SK-N-SH (cell line): ENCODE results near the gene AVPR2. TPM values are rescaled to one million over a fixed set of nuclear protein-coding genes. Genes with fewer than 3 reads are reported as not detected.

Experiments used
- CTCF ChIA-PET: fragments of 300-600, 350-600 bp; formaldehyde crosslinking; extraction: SDS; loops from one replicate; lab custom pipeline; 2021; lab: Yijun Ruan, JAX
- POLR2A ChIA-PET: fragments of 350-600 bp; sonication (Branson Sonifier 250); formaldehyde crosslinking; extraction: SDS; loops from one replicate; lab custom pipeline; 2020; ENCODE audit warnings: antibody characterized with exemption, inconsistent platforms; lab: Yijun Ruan, JAX
- DNase-seq: peaks from one replicate; pipeline ENCODE4 v3.0.0; 2012
- H2AFZ ChIP-seq: fragments of 200-600 bp; sonication (generic); 2 replicates; pipeline ENCODE4 v1.8.1; 2016; ENCODE audit warnings: antibody characterized with exemption, mild to moderate bottlenecking, low read depth
- H3F3A ChIP-seq: fragments of 200-600 bp; sonication (generic); replicated peaks from 2 replicates; pipeline ENCODE3; 2016; ENCODE audit warnings: antibody characterized with exemption, mild to moderate bottlenecking; ENCODE audit not compliant: insufficient read depth
- H3K27ac ChIP-seq, 2 experiments: fragments of 200-500 bp in 1 of 2; fragments of 200-600 bp in 1 of 2; sonication (Bioruptor generic) in 1 of 2; sonication (generic), shearing (Covaris generic) in 1 of 2; 2 replicates each; pipeline versions ENCODE4 v1.5.1 to v1.6.1; 2014 to 2016; ENCODE audit warnings: low read depth in 2 of 2, inconsistent platforms in 1 of 2, low read length in 1 of 2, mild to moderate bottlenecking in 1 of 2, mixed read lengths in 1 of 2
- H3K27me3 ChIP-seq: fragments of 200-600 bp; sonication (generic), shearing (Covaris generic); 2 replicates; pipeline ENCODE4 v1.6.1; 2016; ENCODE audit warnings: mixed run types; ENCODE audit not compliant: insufficient read depth
- H3K36me3 ChIP-seq, 2 experiments: fragments of 200-500 bp in 1 of 2; fragments of 200-600 bp in 1 of 2; sonication (Bioruptor generic) in 1 of 2; sonication (generic) in 1 of 2; replicated peaks in 1 of 2; 2 replicates each; pipeline versions ENCODE3 to v1.5.1; 2014 to 2016; ENCODE audit warnings: low read length in 1 of 2, mild to moderate bottlenecking in 1 of 2; ENCODE audit not compliant: insufficient read depth in 2 of 2, control insufficient read depth in 1 of 2
- H3K4me1 ChIP-seq, 2 experiments: fragments of 200-500 bp in 1 of 2; fragments of 200-600 bp in 1 of 2; sonication (Bioruptor generic) in 1 of 2; sonication (generic), shearing (Covaris generic) in 1 of 2; 2 replicates each; pipeline versions ENCODE4 v1.5.1 to v1.6.1; 2014 to 2016; ENCODE audit warnings: low read depth in 1 of 2, low read length in 1 of 2, mixed run types in 1 of 2; ENCODE audit not compliant: insufficient read depth in 2 of 2, control insufficient read depth in 1 of 2
- H3K4me2 ChIP-seq: fragments of 200-600 bp; sonication (generic), shearing (Covaris generic); 2 replicates; pipeline ENCODE4 v1.6.1; 2017; ENCODE audit warnings: mixed run types
- H3K4me3 ChIP-seq, 2 experiments: fragments of 200-500 bp in 1 of 2; fragments of 200-600 bp in 1 of 2; sonication (Bioruptor generic) in 1 of 2; sonication (generic), shearing (Covaris generic) in 1 of 2; 2 replicates each; pipeline versions ENCODE4 v1.5.1 to v1.8.1; 2014 to 2016; ENCODE audit warnings: low read depth in 2 of 2, inconsistent platforms in 1 of 2, low read length in 1 of 2, mild to moderate bottlenecking in 1 of 2, mixed read lengths in 1 of 2, moderate library complexity in 1 of 2
- H3K79me2 ChIP-seq: fragments of 200-600 bp; sonication (generic); 2 replicates; pipeline ENCODE4 v1.8.1; 2017; ENCODE audit warnings: mild to moderate bottlenecking; ENCODE audit not compliant: insufficient read depth
- H3K9ac ChIP-seq: fragments of 200-600 bp; sonication (generic); 2 replicates; pipeline ENCODE4 v1.6.1; 2017; ENCODE audit warnings: mixed run types
- H3K9me2 ChIP-seq: fragments of 200-600 bp; sonication (generic); 2 replicates; pipeline ENCODE4 v1.6.1; 2017; ENCODE audit warnings: mixed run types
- H3K9me3 ChIP-seq: fragments of 200-600 bp; sonication (generic); 2 replicates; pipeline ENCODE4 v1.6.1; 2017; ENCODE audit warnings: mixed run types, mild to moderate bottlenecking, moderate library complexity
- H4K20me1 ChIP-seq: fragments of 200-600 bp; sonication (generic); 2 replicates; pipeline ENCODE4 v1.6.1; 2017; ENCODE audit warnings: mild to moderate bottlenecking, mixed run types; ENCODE audit not compliant: insufficient read depth
- ELF1 ChIP-seq: IDR thresholded peaks from 2 replicates; pipeline ENCODE4 v1.4.0; 2012
- EZH2phosphoT487 ChIP-seq: fragments of 200-600 bp; sonication (generic); IDR thresholded peaks from 2 replicates; pipeline ENCODE4 v1.6.1; 2017; ENCODE audit warnings: low read depth, mixed run types, mild to moderate bottlenecking, antibody characterized with exemption, moderate library complexity, borderline replicate concordance
- FOSL2 ChIP-seq: IDR thresholded peaks from 2 replicates; pipeline ENCODE4 v1.4.0; 2012; ENCODE audit warnings: low read depth, mild to moderate bottlenecking, moderate library complexity, borderline replicate concordance
- FOXJ3 ChIP-seq: sonication (generic); formaldehyde crosslinking; IDR thresholded peaks from 2 replicates; pipeline ENCODE4 v1.5.1; 2020; ENCODE audit warnings: mild to moderate bottlenecking, missing genetic modification reagents
- FOXM1 ChIP-seq: IDR thresholded peaks from 2 replicates; pipeline ENCODE4 v1.4.0; 2012; ENCODE audit warnings: low read depth, mild to moderate bottlenecking
- MEF2A ChIP-seq: IDR thresholded peaks from 2 replicates; pipeline ENCODE4 v1.4.0; 2012; ENCODE audit warnings: low read depth, borderline replicate concordance
- MXI1 ChIP-seq: IDR thresholded peaks from 2 replicates; pipeline ENCODE4 v1.6.1; 2012; ENCODE audit warnings: mild to moderate bottlenecking, low read depth, low read length, improper control_type of control experiment
- RAD21 ChIP-seq: IDR thresholded peaks from 2 replicates; pipeline ENCODE4 v1.6.1; 2012; ENCODE audit warnings: mild to moderate bottlenecking, low read length
- RCOR1 ChIP-seq: fragments of 150-350 bp; IDR thresholded peaks from 2 replicates; pipeline ENCODE4 v1.6.1; 2017; ENCODE audit warnings: antibody characterized with exemption, low read length
- REST ChIP-seq: IDR thresholded peaks from 2 replicates; pipeline ENCODE4 v1.6.1; 2012; ENCODE audit warnings: mild to moderate bottlenecking, low read depth, low read length, moderate library complexity
- RFX5 ChIP-seq: IDR thresholded peaks from 2 replicates; pipeline ENCODE4 v1.6.1; 2012; ENCODE audit warnings: mild to moderate bottlenecking, improper control_type of control experiment, low read length
- RXRA ChIP-seq: IDR thresholded peaks from 2 replicates; pipeline ENCODE4 v1.4.0; 2012; ENCODE audit warnings: low read depth, mild to moderate bottlenecking, borderline replicate concordance
- SIN3A ChIP-seq: IDR thresholded peaks from 2 replicates; pipeline ENCODE4 v1.6.1; 2012; ENCODE audit warnings: low read depth, mild to moderate bottlenecking, low read length, moderate library complexity, borderline replicate concordance
- SMC3 ChIP-seq: IDR thresholded peaks from 2 replicates; pipeline ENCODE4 v1.6.1; 2012; ENCODE audit warnings: low read depth, low read length, improper control_type of control experiment
- TCF12 ChIP-seq: IDR thresholded peaks from 2 replicates; pipeline ENCODE4 v1.4.0; 2012
- TEAD4 ChIP-seq: IDR thresholded peaks from 2 replicates; pipeline ENCODE4 v1.4.0; 2012; ENCODE audit warnings: mild to moderate bottlenecking, borderline replicate concordance; ENCODE audit not compliant: insufficient read depth
- WGBS: methylation state at CpG from one replicate; pipeline ENCODE4 v1.1.6; 2017; ENCODE audit warnings: low lambda C conversion rate; 5-methylcytosine and 5-hydroxymethylcytosine counted together
- polyA plus RNA-seq, 3 experiments: library from polyadenylated mRNA; depleted of rRNA; stranded (reverse); fragments of >200 nt; gene quantifications; 2 replicates each; pipeline ENCODE4 v1.2.3, GENCODE V29; 2012

The AVPR2 gene
- polyA plus RNA-seq, 1 of the 3 experiments (the other 2 are of a cell fraction), result not detected

- TF ChIP-seq REST, result no peak
Measured at GRCh38 chrX:153867139-153867538, 37.3 kb upstream of the AVPR2 start (continued).

GRCh38 chrX:153867671-153868070 is 36.8 kb upstream of the AVPR2 start:
- H4K20me1 ChIP-seq, result no peaks in the 10 kb centered on the region
- H3K9me3 ChIP-seq, result no peaks in the 10 kb centered on the region
- H3F3A ChIP-seq, result no peaks in the 10 kb centered on the region
- H3K36me3 ChIP-seq, result no peaks in the 10 kb centered on the region
- no peak overlapping the region for H2AFZ ChIP-seq
- peaks cover 0 to 14% of the 10 kb centered on the region in 2 experiments; a peak in 1 of 4 replicates for H3K4me1 ChIP-seq
- H3K9ac ChIP-seq, result no peak overlapping the region
- TF ChIP-seq SIN3A, result no peak
- no peak for TF ChIP-seq TEAD4
- TF ChIP-seq FOSL2, result no peak
- no peak for TF ChIP-seq MXI1
- no peak for TF ChIP-seq EZH2phosphoT487
- no peak for TF ChIP-seq RCOR1
- TF ChIP-seq ELF1, result no peak
- TF ChIP-seq TCF12, result no peak
- no peaks in the 10 kb centered on the region for H3K27me3 ChIP-seq
- CTCF ChIA-PET, result no interaction called here
- no peak for DNase-seq
- H3K9me2 ChIP-seq, result no peaks in the 10 kb centered on the region
- H3K4me2 ChIP-seq, result no peak overlapping the region
- no peaks in the 10 kb centered on the region for H3K79me2 ChIP-seq
- H3K4me3 ChIP-seq, result no peak overlapping the region
- no peak overlapping the region for H3K27ac ChIP-seq
- POLR2A ChIA-PET, result interaction anchor here (0.6 kb wide), 1 partner anchor 11 kb away, joined by 3 read pairs; no protein-coding TSS in a partner anchor
- WGBS, result 20% methylated on average over 1 of the region's 13 CpGs

GRCh38 chrX:153868576-153869472 is 35.6 kb upstream of the AVPR2 start:
- no peak for DNase-seq
- Histone ChIP-seq H3K9me3 (no peaks in the 10 kb centered on the region), H3K79me2 (no peaks in the 10 kb centered on the region), H4K20me1 (no peaks in the 10 kb centered on the region), H2AFZ (no peak overlapping the region), H3F3A (no peaks in the 10 kb centered on the region), H3K4me3 (no peak overlapping the region), H3K4me1 (peaks cover 0 to 26% of the 10 kb centered on the region in 2 experiments; a peak in 1 of 4 replicates), H3K27ac (no peak overlapping the region), H3K4me2 (no peak overlapping the region), H3K9me2 (no peaks in the 10 kb centered on the region), H3K36me3 (no peaks in the 10 kb centered on the region), H3K27me3 (no peaks in the 10 kb centered on the region), H3K9ac (no peak overlapping the region)
- CTCF ChIA-PET, result interaction anchor here (1.4 kb wide), 1 partner anchor 39 kb away, joined by 3 read pairs; no protein-coding TSS in a partner anchor
- POLR2A ChIA-PET, result no interaction called here
- WGBS, result 63% methylated on average over 20 of the region's 26 CpGs
- TF ChIP-seq FOXM1 (no peak), FOXJ3 (CRISPR knock-in tag) (no peak), RAD21 (no peak), SMC3 (no peak), RFX5 (no peak), TCF12 (no peak), MEF2A (no peak), RCOR1 (no peak), REST (no peak), RXRA (no peak)
